ENCODE results near the gene PLA2G12A. TPM values are rescaled to one million over a fixed set of nuclear protein-coding genes. Genes with fewer than 3 reads are reported as not detected.

The PLA2G12A gene
- total RNA-seq, 1 donor from 2014 or later: 54.7 TPM

- Mint-ChIP-seq H3K36me3 (ENCODE audit: insufficient read depth) (peaks cover 18% of the 10 kb centered on the region), H3K4me3 (ENCODE audit: low read depth) (no peak overlapping the region), H3K4me1 (ENCODE audit: low read depth) (peaks cover 6% of the 10 kb centered on the region), H3K9me3 (ENCODE audit: low read depth) (no peaks in the 10 kb centered on the region), H3K27me3 (no peaks in the 10 kb centered on the region), H3K27ac (no peak overlapping the region)
- no peak for DNase-seq (ENCODE audit: low spot score, unreplicated experiment)
- no peak for TF ChIP-seq CTCF (IDR thresholded peaks at IDR 0.05; ENCODE audit: unreplicated experiment)
These were observed 6.8 kb downstream of the PLA2G12A start for GRCh38 chr4:109723110-109723509.

GRCh38 chr4:109722357-109722756 is 7.5 kb downstream of the PLA2G12A start:
- H3K9me3 Mint-ChIP-seq (ENCODE audit: low read depth): no peaks in the 10 kb centered on the region
- no peak overlapping the region for H3K4me3 Mint-ChIP-seq (ENCODE audit: low read depth)
- H3K4me1 Mint-ChIP-seq (ENCODE audit: low read depth): peaks cover 2% of the 10 kb centered on the region
- no peak for DNase-seq (ENCODE audit: low spot score, unreplicated experiment)
- peaks cover 21% of the 10 kb centered on the region for H3K36me3 Mint-ChIP-seq (ENCODE audit: insufficient read depth)
- TF ChIP-seq CTCF (IDR thresholded peaks at IDR 0.05; ENCODE audit: unreplicated experiment): no peak
- H3K27me3 Mint-ChIP-seq: no peaks in the 10 kb centered on the region
- H3K27ac Mint-ChIP-seq: no peak overlapping the region

GRCh38 chr4:109721033-109721432 is 8.8 kb downstream of the PLA2G12A start:
- no peaks in the 10 kb centered on the region for H3K4me1 Mint-ChIP-seq (ENCODE audit: low read depth)
- H3K36me3 Mint-ChIP-seq (ENCODE audit: insufficient read depth): peaks cover 26% of the 10 kb centered on the region
- H3K4me3 Mint-ChIP-seq (ENCODE audit: low read depth): no peak overlapping the region
- no peak for TF ChIP-seq CTCF (IDR thresholded peaks at IDR 0.05; ENCODE audit: unreplicated experiment)
- no peaks in the 10 kb centered on the region for H3K9me3 Mint-ChIP-seq (ENCODE audit: low read depth)
- no peaks in the 10 kb centered on the region for H3K27me3 Mint-ChIP-seq
- DNase-seq (ENCODE audit: low spot score, unreplicated experiment): no peak
- no peak overlapping the region for H3K27ac Mint-ChIP-seq

GRCh38 chr4:109719604-109720003 is 10.3 kb downstream of the PLA2G12A start:
- TF ChIP-seq CTCF (IDR thresholded peaks at IDR 0.05; ENCODE audit: unreplicated experiment): no peak
- Mint-ChIP-seq H3K27me3 (no peaks in the 10 kb centered on the region), H3K9me3 (ENCODE audit: low read depth) (no peaks in the 10 kb centered on the region), H3K4me1 (ENCODE audit: low read depth) (no peaks in the 10 kb centered on the region), H3K27ac (no peak overlapping the region), H3K4me3 (ENCODE audit: low read depth) (no peak overlapping the region), H3K36me3 (ENCODE audit: insufficient read depth) (peaks cover 25% of the 10 kb centered on the region)
- no peak for DNase-seq (ENCODE audit: low spot score, unreplicated experiment)

- TF ChIP-seq CTCF (IDR thresholded peaks at IDR 0.05; ENCODE audit: unreplicated experiment): no peak
- Mint-ChIP-seq H3K27ac (no peak overlapping the region), H3K36me3 (ENCODE audit: insufficient read depth) (peaks cover 23% of the 10 kb centered on the region), H3K4me3 (ENCODE audit: low read depth) (no peak overlapping the region), H3K4me1 (ENCODE audit: low read depth) (no peaks in the 10 kb centered on the region), H3K27me3 (no peaks in the 10 kb centered on the region), H3K9me3 (ENCODE audit: low read depth) (no peaks in the 10 kb centered on the region)
- DNase-seq (ENCODE audit: low spot score, unreplicated experiment): no peak
These were observed 11.1 kb downstream of the PLA2G12A start for GRCh38 chr4:109718759-109719158.

Measured in progenitor cell of endocrine pancreas (in vitro differentiated cells).